IMR-90 (cell line): ENCODE measurements around the gene CRYBA4. TPM values are rescaled to one million over a fixed set of nuclear protein-coding genes. Genes with fewer than 3 reads are reported as not detected.

Source experiments
- ATAC-seq: fragments of 200-7000 bp; cut with Tn5 transposase; 2 replicates; pipeline ENCODE4 v1.9.1; 2020; ENCODE audit warnings: low read depth, mild to moderate bottlenecking, moderate library complexity
- BruUV-seq: library from RNA; stranded (reverse); fragments of 400-500 nt; replicated peaks from 2 replicates; lab custom pipeline; 2021; lab: Mats Ljungman, UMichigan
- CTCF ChIA-PET: fragments of 300-600 bp; formaldehyde crosslinking; extraction: SDS; loops from one replicate; lab custom pipeline; 2021; ENCODE audit warnings: antibody characterized with exemption; lab: Yijun Ruan, JAX
- POLR2A ChIA-PET: fragments of 300-600 bp; sonication (Branson Sonifier 250); formaldehyde crosslinking; loops from one replicate; lab custom pipeline; 2022; ENCODE audit warnings: antibody characterized with exemption; ENCODE audit not compliant: unreplicated experiment; lab: Charles Lee
- DNase-seq: peaks from one replicate; pipeline ENCODE4 v3.0.0; 2013
- H2AFZ ChIP-seq: replicated peaks from 2 replicates; pipeline ENCODE3; 2013; ENCODE audit warnings: low read length, mild to moderate bottlenecking; ENCODE audit not compliant: poor library complexity
- H2AK5ac ChIP-seq: 2 replicates; pipeline ENCODE4 v1.6.1; 2013; ENCODE audit warnings: low read depth, low read length, inconsistent platforms
- H2AK9ac ChIP-seq: replicated peaks from 2 replicates; pipeline ENCODE3; 2013; ENCODE audit warnings: mild to moderate bottlenecking, low read depth, low read length, moderate library complexity; ENCODE audit not compliant: poor library complexity
- H2BK120ac ChIP-seq: 2 replicates; pipeline ENCODE4 v1.6.1; 2013; ENCODE audit warnings: low read depth, low read length, inconsistent platforms
- H2BK15ac ChIP-seq: 3 replicates; pipeline ENCODE4 v1.6.1; 2013; ENCODE audit warnings: low read depth, low read length, inconsistent platforms
- H2BK20ac ChIP-seq: 2 replicates; pipeline ENCODE4 v1.6.1; 2013; ENCODE audit warnings: low read depth, mild to moderate bottlenecking, inconsistent platforms, low read length, moderate library complexity
- H2BK5ac ChIP-seq: 2 replicates; pipeline ENCODE4 v1.6.1; 2013; ENCODE audit warnings: mild to moderate bottlenecking, low read depth, low read length, inconsistent platforms; ENCODE audit not compliant: poor library complexity, severe bottlenecking
- H3K14ac ChIP-seq: replicated peaks from 2 replicates; pipeline ENCODE4 v1.6.1; 2013; ENCODE audit warnings: low read depth, low read length, inconsistent platforms
- H3K18ac ChIP-seq: 2 replicates; pipeline ENCODE4 v1.6.1; 2013; ENCODE audit warnings: low read depth, low read length, control low read depth
- H3K23ac ChIP-seq: 2 replicates; pipeline ENCODE4 v1.6.1; 2013; ENCODE audit warnings: low read depth, low read length, inconsistent platforms
- H3K27ac ChIP-seq: 2 replicates; pipeline ENCODE4 v1.5.1; 2013; ENCODE audit warnings: mild to moderate bottlenecking, control low read depth, low read length; ENCODE audit not compliant: insufficient read depth
- H3K27me3 ChIP-seq: 2 replicates; pipeline ENCODE4 v1.6.1; 2013; ENCODE audit warnings: low read length; ENCODE audit not compliant: control insufficient read depth, insufficient read depth
- H3K36me3 ChIP-seq: 2 replicates; pipeline ENCODE4 v1.6.1; 2013; ENCODE audit warnings: low read length, mixed read lengths; ENCODE audit not compliant: control insufficient read depth, insufficient read depth
- H3K4ac ChIP-seq: 2 replicates; pipeline ENCODE4 v1.6.1; 2013; ENCODE audit warnings: low read depth, low read length, inconsistent platforms
- H3K4me1 ChIP-seq: 2 replicates; pipeline ENCODE4 v1.6.1; 2013; ENCODE audit warnings: low read length, mixed read lengths; ENCODE audit not compliant: control insufficient read depth, insufficient read depth
- H3K4me2 ChIP-seq: 2 replicates; pipeline ENCODE4 v1.6.1; 2013; ENCODE audit warnings: low read depth, mild to moderate bottlenecking, control low read depth, low read length, moderate library complexity
- H3K4me3 ChIP-seq: 2 replicates; pipeline ENCODE4 v1.5.1; 2013; ENCODE audit warnings: low read depth, mild to moderate bottlenecking, control low read depth, low read length, moderate library complexity; ENCODE audit not compliant: insufficient read depth
- H3K56ac ChIP-seq: 2 replicates; pipeline ENCODE4 v1.6.1; 2013; ENCODE audit warnings: low read length, inconsistent platforms; ENCODE audit not compliant: insufficient read depth; ENCODE audit errors: extremely low read depth
- H3K79me1 ChIP-seq, 2 experiments: 2 replicates each; pipeline ENCODE4 v1.6.1; 2013; ENCODE audit warnings: low read length in 2 of 2, inconsistent platforms in 1 of 2, low read depth in 1 of 2
- H3K9ac ChIP-seq: 2 replicates; pipeline ENCODE4 v1.6.1; 2013; ENCODE audit warnings: low read depth, low read length, control low read depth
- H3K9me1 ChIP-seq: 2 replicates; pipeline ENCODE4 v1.6.1; 2013; ENCODE audit warnings: low read length, inconsistent platforms; ENCODE audit not compliant: insufficient read depth
- H3K9me3 ChIP-seq: 2 replicates; pipeline ENCODE4 v1.6.1; 2013; ENCODE audit warnings: low read length; ENCODE audit not compliant: control insufficient read depth, insufficient read depth
- H4K20me1 ChIP-seq: 2 replicates; pipeline ENCODE4 v1.6.1; 2013; ENCODE audit warnings: low read length, inconsistent platforms; ENCODE audit not compliant: insufficient read depth
- H4K5ac ChIP-seq: 2 replicates; pipeline ENCODE4 v1.6.1; 2013; ENCODE audit warnings: mild to moderate bottlenecking, low read depth, low read length, control low read depth
- H4K8ac ChIP-seq, 2 experiments: 2 replicates each; pipeline ENCODE4 v1.6.1; 2013; ENCODE audit warnings: low read depth in 2 of 2, low read length in 2 of 2, control low read depth in 1 of 2, inconsistent platforms in 1 of 2
- H4K91ac ChIP-seq: 2 replicates; pipeline ENCODE4 v1.6.1; 2013; ENCODE audit warnings: low read depth, low read length, inconsistent platforms; ENCODE audit not compliant: insufficient read depth
- BHLHE40 ChIP-seq: fragments of 150-350 bp; IDR thresholded peaks from 2 replicates; pipeline ENCODE4 v1.6.1; 2016; ENCODE audit warnings: mild to moderate bottlenecking, low read depth, low read length
- CEBPB ChIP-seq: IDR thresholded peaks from 2 replicates; pipeline ENCODE4 v1.6.1; 2012; ENCODE audit warnings: low read depth, low read length, improper control_type of control experiment
- CTCF ChIP-seq: conservative IDR thresholded peaks from 2 replicates; pipeline ENCODE4 v1.5.1; 2012; ENCODE audit warnings: mild to moderate bottlenecking, low read depth, low read length, improper control_type of control experiment
- ELK1 ChIP-seq: fragments of 150-350 bp; IDR thresholded peaks from 2 replicates; pipeline ENCODE4 v1.6.1; 2016; ENCODE audit warnings: low read depth, mild to moderate bottlenecking, low read length, moderate library complexity, borderline replicate concordance
- FOS ChIP-seq: fragments of 150-350 bp; IDR thresholded peaks from 2 replicates; pipeline ENCODE4 v1.6.1; 2016; ENCODE audit warnings: low read depth, low read length
- MAFK ChIP-seq: IDR thresholded peaks from 2 replicates; pipeline ENCODE4 v1.6.1; 2012; ENCODE audit warnings: low read depth, low read length, improper control_type of control experiment
- MAZ ChIP-seq: IDR thresholded peaks from 2 replicates; pipeline ENCODE4 v1.6.1; 2012; ENCODE audit warnings: low read depth, mild to moderate bottlenecking, low read length, improper control_type of control experiment, moderate library complexity, borderline replicate concordance
- MXI1 ChIP-seq: IDR thresholded peaks from 2 replicates; pipeline ENCODE4 v1.6.1; 2012; ENCODE audit warnings: low read depth, mild to moderate bottlenecking, low read length, moderate library complexity, borderline replicate concordance
- NFE2L2 ChIP-seq: fragments of 150-350 bp; IDR thresholded peaks from 2 replicates; pipeline ENCODE4 v1.6.1; 2016; ENCODE audit warnings: low read depth, mild to moderate bottlenecking, low read length
- POLR2A ChIP-seq: IDR thresholded peaks from 2 replicates; pipeline ENCODE4 v1.6.1; 2012; ENCODE audit warnings: mild to moderate bottlenecking, low read depth, low read length
- RAD21 ChIP-seq: IDR thresholded peaks from 2 replicates; pipeline ENCODE4 v1.6.1; 2012; ENCODE audit warnings: low read length, improper control_type of control experiment
- RCOR1 ChIP-seq: IDR thresholded peaks from 2 replicates; pipeline ENCODE4 v1.6.1; 2012; ENCODE audit warnings: mild to moderate bottlenecking, low read length, improper control_type of control experiment; ENCODE audit not compliant: insufficient replicate concordance
- SMC3 ChIP-seq: fragments of 150-350 bp; IDR thresholded peaks from 2 replicates; pipeline ENCODE4 v1.6.1; 2016; ENCODE audit warnings: low read depth, mild to moderate bottlenecking, antibody characterized with exemption, low read length, moderate library complexity
- WGBS, 2 experiments: methylation state at CpG; one replicate each; pipeline versions ENCODE4 v1.1.5 to v1.1.7; 2013; ENCODE audit warnings: missing lambda C conversion rate in 2 of 2; ENCODE audit not compliant: insufficient read length in 1 of 2; ENCODE audit errors: extremely low coverage in 2 of 2; 5-methylcytosine and 5-hydroxymethylcytosine counted together
- dilution Hi-C: fragments of 300-500 bp; cut with HindIII; formaldehyde crosslinking; loops from one replicate; pipeline ENCODE4 v1.14.3; 2018; ENCODE audit warnings: low sequenced_read_pairs; ENCODE audit not compliant: unreplicated experiment
- in situ Hi-C: fragments of 300-500 bp; cut with MboI; formaldehyde crosslinking; loops from 3 replicates; pipeline ENCODE4 v1.14.3; 2019; ENCODE audit warnings: low sequenced_read_pairs, inconsistent platforms, mixed read lengths
- intact Hi-C: fragments of 100-400 bp; cut with micrococcal nuclease; formaldehyde crosslinking; loops from 2 replicates; pipeline ENCODE4 v1.10.0; 2022
- polyA plus RNA-seq, 3 experiments: library from polyadenylated mRNA; depleted of rRNA; stranded (reverse); fragments of >200 nt; gene quantifications; 2 replicates each; pipeline ENCODE4 v1.2.3, GENCODE V29; 2012; ENCODE audit warnings: low replicate concordance in 1 of 3
- total RNA-seq: library from RNA; depleted of rRNA; stranded (reverse); fragments of >200 nt; gene quantifications from 2 replicates; pipeline ENCODE4 v1.2.3, GENCODE V29; 2012
- TF ChIP-seq, protein P1 (sequence below): fragments of 150-350 bp; IDR thresholded peaks from 2 replicates; pipeline ENCODE4 v1.6.1; 2017; ENCODE audit warnings: mild to moderate bottlenecking, antibody characterized with exemption, low read length, low read depth

Gene CRYBA4
- total and polyA plus RNA-seq, 2 of the 4 experiments (the other 2 are of a cell fraction): not detected

DNA sequence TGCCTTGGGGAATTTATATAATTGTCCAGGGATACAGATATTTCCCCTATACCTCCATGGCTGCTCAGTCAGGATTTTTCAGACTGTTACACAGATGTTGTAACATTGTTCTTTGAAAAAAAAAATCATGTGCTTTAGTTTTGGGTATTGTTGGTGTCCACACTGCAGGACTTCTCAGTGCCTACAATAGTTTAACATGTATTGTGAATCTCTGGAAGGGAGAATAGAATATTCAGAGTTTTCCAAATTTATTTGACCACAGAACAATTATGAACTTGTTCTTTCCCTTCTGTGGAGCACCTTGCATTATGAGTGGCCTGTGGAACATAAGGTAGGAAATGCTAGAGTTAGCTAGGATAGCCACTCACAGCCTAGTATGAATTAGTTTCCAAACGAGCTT is 14.5 kb downstream of the CRYBA4 start:
- Histone ChIP-seq H2BK20ac (no peak overlapping the region), H3K4me3 (no peak overlapping the region), H3K4me1 (no peaks in the 10 kb centered on the region), H3K27me3 (peaks cover 16% of the 10 kb centered on the region), H3K9ac (no peak overlapping the region), H2AFZ (no peak overlapping the region), H2AK9ac (no peak overlapping the region), H3K23ac (no peak overlapping the region), H4K5ac (no peak overlapping the region), H3K27ac (no peak overlapping the region), H3K4ac (no peak overlapping the region), H4K91ac (no peak overlapping the region), H3K79me1 (no peaks in the 10 kb centered on the region), H4K20me1 (no peaks in the 10 kb centered on the region), H3K14ac (no peak overlapping the region), H3K9me3 (no peaks in the 10 kb centered on the region), H2BK15ac (no peak overlapping the region), H3K56ac (no peak overlapping the region), H2AK5ac (no peak overlapping the region), H3K18ac (no peak overlapping the region), H4K8ac (no peak overlapping the region), H2BK120ac (no peak overlapping the region), H3K9me1 (no peaks in the 10 kb centered on the region), H3K36me3 (no peaks in the 10 kb centered on the region), H2BK5ac (no peak overlapping the region), H3K4me2 (no peak overlapping the region)
- ChIA-PET POLR2A (no interaction called here), CTCF (no interaction called here)
- intact Hi-C loops (no loop called here), in situ Hi-C loops (no loop called here), dilution Hi-C loops (no loop called here)
- DNase-seq: no peak
- TF ChIP-seq SMC3: no peak
- no peak for TF ChIP-seq CTCF
- no peak for TF ChIP-seq MAZ
- TF ChIP-seq NFE2L2: no peak
- TF ChIP-seq ELK1: no peak
- TF ChIP-seq POLR2A: no peak
- TF ChIP-seq, protein P1, sequence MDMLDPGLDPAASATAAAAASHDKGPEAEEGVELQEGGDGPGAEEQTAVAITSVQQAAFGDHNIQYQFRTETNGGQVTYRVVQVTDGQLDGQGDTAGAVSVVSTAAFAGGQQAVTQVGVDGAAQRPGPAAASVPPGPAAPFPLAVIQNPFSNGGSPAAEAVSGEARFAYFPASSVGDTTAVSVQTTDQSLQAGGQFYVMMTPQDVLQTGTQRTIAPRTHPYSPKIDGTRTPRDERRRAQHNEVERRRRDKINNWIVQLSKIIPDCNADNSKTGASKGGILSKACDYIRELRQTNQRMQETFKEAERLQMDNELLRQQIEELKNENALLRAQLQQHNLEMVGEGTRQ: no peak
- TF ChIP-seq RAD21: no peak
- no peak for TF ChIP-seq FOS
- no peak for TF ChIP-seq MXI1
- no peak for TF ChIP-seq RCOR1
- TF ChIP-seq CEBPB: no peak
- no peak for TF ChIP-seq BHLHE40
- TF ChIP-seq MAFK: no peak
- no peak for ATAC-seq
- no TSS peak for BruUV-seq
- WGBS, 2 experiments: no CpG with 5 or more reads among the region's 1 CpG
